ENCODE data around the gene ZNF76. TPM values are rescaled to one million over a fixed set of nuclear protein-coding genes. Genes with fewer than 3 reads are reported as not detected.

Gene ZNF76
- total RNA-seq, 1 donor from 2014 or later, result 45.8 TPM

DNA sequence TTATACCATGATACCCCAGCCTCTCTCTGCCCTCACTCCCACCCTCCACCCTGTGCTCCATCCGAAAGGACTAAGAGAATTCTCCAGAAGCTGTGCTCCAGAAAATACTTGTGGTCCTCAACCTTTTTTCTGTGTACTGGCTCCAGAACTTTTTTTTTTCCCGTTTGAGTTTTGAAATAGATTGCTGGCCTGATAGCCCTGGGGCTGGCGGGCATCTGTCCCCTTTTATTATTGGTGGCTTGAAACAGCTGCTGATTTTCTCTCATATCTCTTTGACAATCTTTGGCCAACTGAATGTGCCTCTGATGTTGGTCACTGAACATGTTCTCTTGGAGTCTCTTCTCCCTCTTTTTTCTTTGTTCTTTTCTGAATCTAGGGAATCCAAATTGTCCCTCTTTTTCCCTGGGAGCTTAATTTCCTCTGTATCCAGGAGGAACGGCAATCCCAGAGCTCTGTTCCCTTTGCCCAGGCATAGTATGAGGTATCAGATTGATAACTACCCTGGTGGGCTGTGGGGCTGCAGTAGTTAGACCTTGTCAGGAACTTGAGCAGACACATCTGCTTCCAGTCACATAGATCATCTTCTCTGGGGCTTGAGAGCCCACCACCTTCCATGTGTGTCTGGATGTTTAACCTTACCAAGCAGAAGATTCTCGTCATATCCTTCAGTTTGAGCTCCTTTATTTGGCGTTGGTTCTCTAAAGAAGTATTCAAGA, 84.5 kb downstream of the ZNF76 start:
- no peak for DNase-seq (ENCODE audit: low spot score)
- intact Hi-C loops (cut with DNase I), result loop anchor here (2.0 kb wide), 1 partner anchor 103 kb away; no protein-coding TSS in a partner anchor
- ATAC-seq, result no peak

Other genes starting within 250 kb of the ZNF76 start
- not detected for gene TCP11, start 118.4 kb upstream of the ZNF76 start, total RNA-seq
- 2.9 TPM for gene SCUBE3, start 45.8 kb upstream of the ZNF76 start, total RNA-seq
- 11.6 TPM for gene DEF6, start 38.1 kb downstream of the ZNF76 start, total RNA-seq
- gene PPARD, start 82.8 kb downstream of the ZNF76 start, total RNA-seq, result 26.7 TPM
- gene FANCE, start 192.6 kb downstream of the ZNF76 start, total RNA-seq, result 6.4 TPM
- 813 TPM for gene RPL10A, start 208.7 kb downstream of the ZNF76 start, total RNA-seq
- 20.5 TPM for gene TEAD3, start 237.3 kb downstream of the ZNF76 start, total RNA-seq